SK-N-SH treated with all-trans-retinoic acid at 6 μM for 48 hours (cell line): Measurements from ENCODE around the gene CDC45.

ENCODE experiments used
- ARNTL ChIP-seq: fragments of 450-650 bp; formaldehyde crosslinking; IDR thresholded peaks from 2 replicates; pipeline ENCODE4 v1.5.0; 2020; ENCODE audit warnings: low read depth, mild to moderate bottlenecking, moderate library complexity, borderline replicate concordance
- ZFP30 ChIP-seq: fragments of 450-650 bp; formaldehyde crosslinking; IDR thresholded peaks from 2 replicates; pipeline ENCODE4 v1.5.0; 2022; ENCODE audit warnings: mild to moderate bottlenecking, moderate library complexity

DNA sequence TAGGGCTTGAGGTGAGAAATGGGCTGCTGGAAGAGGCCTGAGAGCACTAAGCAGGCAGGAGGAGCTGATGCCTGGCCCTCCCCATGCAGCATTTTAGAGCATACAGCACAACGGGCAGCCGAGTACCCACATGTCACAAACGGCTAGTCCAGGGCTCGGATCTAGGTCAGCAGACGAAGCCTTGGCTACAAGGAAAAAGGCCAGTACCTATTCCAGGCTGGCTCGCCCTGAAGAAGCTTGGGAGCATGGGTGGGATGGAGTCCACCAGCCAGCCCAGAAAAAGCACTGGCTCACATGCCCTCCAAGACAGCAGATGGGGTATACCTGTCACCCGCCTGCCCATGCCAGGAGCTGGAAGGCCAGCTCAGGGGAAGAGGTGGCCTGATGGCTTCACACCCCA lies 10.3 kb upstream of the CDC45 start:
- TF ChIP-seq ZFP30 (CRISPR knock-in tag), result no peak
- TF ChIP-seq ARNTL, result no peak
